ENCODE results near the gene NHSL2.

NHSL2 gene

DNA sequence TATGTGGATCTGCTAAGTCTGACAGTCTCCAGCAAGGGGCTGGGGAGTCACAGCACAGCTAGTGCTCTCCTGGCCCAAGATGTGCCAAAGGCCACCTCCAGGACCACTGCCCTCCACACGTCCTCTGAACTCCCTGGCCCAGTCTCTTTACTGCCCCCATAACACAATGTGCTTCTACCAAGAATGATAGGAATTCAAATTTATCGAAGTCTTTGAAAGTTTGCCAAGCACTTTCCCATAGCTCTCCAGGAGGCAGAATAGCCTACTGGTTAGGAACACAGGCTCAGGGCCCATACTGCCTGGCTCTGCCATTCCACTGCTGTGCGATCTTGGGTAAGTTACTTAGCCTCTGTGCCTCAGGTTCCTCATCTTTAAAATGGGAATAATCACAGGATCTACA is 86.7 kb downstream of the NHSL2 start:
- no peaks in the 10 kb centered on the region for H3K36me3 ChIP-seq (replicated peaks in 1 of 2; ENCODE audit: control insufficient read depth in 2 of 2, insufficient read depth in 2 of 2, low read length in 2 of 2)
- no peak overlapping the region for H3K9ac ChIP-seq (ENCODE audit: low read depth, low read length, poor library complexity)
- no peak overlapping the region for H4K91ac ChIP-seq (ENCODE audit: low read depth, low read length, poor library complexity)
- no peak for DNase-seq (ENCODE audit: low spot score)
- H3K18ac ChIP-seq (ENCODE audit: low read length), result no peak overlapping the region
- no peaks in the 10 kb centered on the region for H3K9me3 ChIP-seq (replicated peaks in 1 of 2; ENCODE audit: control insufficient read depth in 2 of 2, insufficient read depth in 1 of 2, low read depth in 1 of 2, low read length in 2 of 2)
- no peak overlapping the region for H4K8ac ChIP-seq (ENCODE audit: low read depth, low read length)
- peaks cover 2% of the 10 kb centered on the region for H3K79me1 ChIP-seq (ENCODE audit: low read depth, low read length)
- H2BK120ac ChIP-seq (ENCODE audit: low read depth, low read length), result no peak overlapping the region
- no peak overlapping the region for H3K23ac ChIP-seq (ENCODE audit: low read depth, low read length, poor library complexity)
- H2BK5ac ChIP-seq (ENCODE audit: low read length), result no peak overlapping the region
- H2AFZ ChIP-seq (ENCODE audit: low read length), result no peak overlapping the region
- peaks cover 5 to 14% of the 10 kb centered on the region in 2 donors for H3K4me1 ChIP-seq (ENCODE audit: control insufficient read depth in 2 of 2, insufficient read depth in 1 of 2, low read depth in 1 of 2, low read length in 2 of 2)
- H2BK15ac ChIP-seq (ENCODE audit: low read length), result no peak overlapping the region
- H3K27ac ChIP-seq (replicated peaks; ENCODE audit: low read length), result peak overlapping the region; percentile 57
- WGBS, 2 donors (ENCODE audit: extremely low coverage in 2 of 2, insufficient read length in 2 of 2, insufficient replicate concordance in 1 of 2), result no CpG with 5 or more reads among the region's 3 CpGs
- H3K14ac ChIP-seq (ENCODE audit: low read length), result no peak overlapping the region
- H3K4ac ChIP-seq (ENCODE audit: low read length), result no peak overlapping the region
- no peak overlapping the region for H2BK12ac ChIP-seq (ENCODE audit: low read length)
- no peak overlapping the region for H2AK5ac ChIP-seq (ENCODE audit: low read depth, low read length)
- no peak overlapping the region for H3K4me3 ChIP-seq (ENCODE audit: low read length in 2 of 2)
- H3K4me2 ChIP-seq (ENCODE audit: insufficient read depth, low read length, poor library complexity, severe bottlenecking), result no peak overlapping the region
- H3K27me3 ChIP-seq (ENCODE audit: control insufficient read depth in 3 of 3, insufficient read depth in 3 of 3, low read depth in 1 of 3, low read length in 3 of 3), result no peaks in the 10 kb centered on the region

DNA sequence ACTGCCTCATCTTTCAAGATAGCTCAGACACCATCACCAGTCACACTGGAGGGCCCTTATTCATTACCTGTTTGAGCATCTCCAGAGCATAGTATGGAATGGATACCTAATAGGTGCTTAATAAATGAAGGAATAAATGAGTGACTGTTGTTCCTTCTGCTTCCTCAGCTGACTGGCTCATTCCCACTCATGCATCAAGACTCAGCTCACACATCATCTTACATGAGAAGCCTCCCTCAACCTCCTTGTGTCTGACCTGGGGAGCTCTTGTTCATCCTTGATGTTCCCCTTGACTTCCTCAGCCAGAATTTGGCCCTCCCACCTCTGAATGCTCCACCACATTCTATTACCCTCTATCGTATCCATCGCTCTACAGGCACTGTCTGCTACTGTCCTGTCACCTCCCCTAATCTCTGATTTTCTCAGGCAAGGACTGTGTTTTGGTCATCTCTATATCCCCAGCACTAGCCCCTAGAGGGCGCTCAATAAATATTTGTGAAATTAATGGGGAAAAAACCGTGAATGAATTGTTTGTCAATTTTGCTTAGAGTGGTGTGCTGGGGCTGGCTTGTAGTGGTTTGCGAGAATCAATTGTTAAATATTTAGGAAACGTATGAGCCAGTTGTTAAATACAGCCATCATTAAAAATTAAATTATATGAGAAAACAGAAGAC is 88.3 kb downstream of the NHSL2 start:
- no peaks in the 10 kb centered on the region for H3K27me3 ChIP-seq (ENCODE audit: control insufficient read depth in 3 of 3, insufficient read depth in 3 of 3, low read depth in 1 of 3, low read length in 3 of 3)
- H2AK5ac ChIP-seq (ENCODE audit: low read depth, low read length), result no peak overlapping the region
- WGBS, 2 donors (ENCODE audit: extremely low coverage in 2 of 2, insufficient read length in 2 of 2, insufficient replicate concordance in 1 of 2), result no CpG with 5 or more reads among the region's 6 CpGs
- H3K79me1 ChIP-seq (ENCODE audit: low read depth, low read length), result no peaks in the 10 kb centered on the region
- no peak overlapping the region for H3K4me3 ChIP-seq (ENCODE audit: low read length in 2 of 2)
- H3K4me2 ChIP-seq (ENCODE audit: insufficient read depth, low read length, poor library complexity, severe bottlenecking), result no peak overlapping the region
- no peak overlapping the region for H3K4ac ChIP-seq (ENCODE audit: low read length)
- H3K9me3 ChIP-seq (replicated peaks in 1 of 2; ENCODE audit: control insufficient read depth in 2 of 2, insufficient read depth in 1 of 2, low read depth in 1 of 2, low read length in 2 of 2), result no peaks in the 10 kb centered on the region
- H2BK120ac ChIP-seq (ENCODE audit: low read depth, low read length), result no peak overlapping the region
- H4K8ac ChIP-seq (ENCODE audit: low read depth, low read length), result no peak overlapping the region
- no peak overlapping the region for H2BK15ac ChIP-seq (ENCODE audit: low read length)
- H3K4me1 ChIP-seq (ENCODE audit: control insufficient read depth in 2 of 2, insufficient read depth in 1 of 2, low read depth in 1 of 2, low read length in 2 of 2), result peaks cover 10 to 11% of the 10 kb centered on the region in 2 donors
- no peak overlapping the region for H2BK5ac ChIP-seq (ENCODE audit: low read length)
- H2AFZ ChIP-seq (ENCODE audit: low read length), result no peak overlapping the region
- no peak overlapping the region for H3K14ac ChIP-seq (ENCODE audit: low read length)
- H3K23ac ChIP-seq (ENCODE audit: low read depth, low read length, poor library complexity), result no peak overlapping the region
- H2BK12ac ChIP-seq (ENCODE audit: low read length), result no peak overlapping the region
- no peak overlapping the region for H3K27ac ChIP-seq (replicated peaks; ENCODE audit: low read length)
- no peak for DNase-seq (ENCODE audit: low spot score)
- H3K18ac ChIP-seq (ENCODE audit: low read length), result no peak overlapping the region
- no peak overlapping the region for H3K9ac ChIP-seq (ENCODE audit: low read depth, low read length, poor library complexity)
- no peak overlapping the region for H4K91ac ChIP-seq (ENCODE audit: low read depth, low read length, poor library complexity)
- no peaks in the 10 kb centered on the region for H3K36me3 ChIP-seq (replicated peaks in 1 of 2; ENCODE audit: control insufficient read depth in 2 of 2, insufficient read depth in 2 of 2, low read length in 2 of 2)

DNA sequence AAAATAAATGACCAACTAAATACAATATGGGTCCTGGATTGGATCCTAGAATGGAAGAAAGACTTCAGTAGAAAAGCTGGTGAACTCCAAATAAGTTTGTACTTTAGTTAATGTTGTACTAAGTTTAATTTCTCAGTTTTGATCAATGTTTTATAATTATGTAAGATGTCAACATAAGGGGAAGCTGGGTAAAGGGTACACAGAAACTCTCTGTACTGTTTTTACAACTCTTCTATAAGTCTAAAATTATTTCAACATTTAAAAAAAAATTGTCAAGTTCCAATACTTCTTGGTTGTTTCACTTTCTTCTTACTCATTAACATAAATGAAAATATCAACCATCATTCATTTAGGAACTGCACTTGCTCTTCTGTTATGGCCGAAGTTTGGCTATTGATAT is 88.9 kb downstream of the NHSL2 start:
- no peak overlapping the region for H2BK5ac ChIP-seq (ENCODE audit: low read length)
- no peak overlapping the region for H3K4ac ChIP-seq (ENCODE audit: low read length)
- no peak overlapping the region for H2AFZ ChIP-seq (ENCODE audit: low read length)
- DNase-seq (ENCODE audit: low spot score), result no peak
- no peaks in the 10 kb centered on the region for H3K9me3 ChIP-seq (replicated peaks in 1 of 2; ENCODE audit: control insufficient read depth in 2 of 2, insufficient read depth in 1 of 2, low read depth in 1 of 2, low read length in 2 of 2)
- no peaks in the 10 kb centered on the region for H3K27me3 ChIP-seq (ENCODE audit: control insufficient read depth in 3 of 3, insufficient read depth in 3 of 3, low read depth in 1 of 3, low read length in 3 of 3)
- no peak overlapping the region for H2BK12ac ChIP-seq (ENCODE audit: low read length)
- H3K79me1 ChIP-seq (ENCODE audit: low read depth, low read length), result no peaks in the 10 kb centered on the region
- no peak overlapping the region for H3K27ac ChIP-seq (replicated peaks; ENCODE audit: low read length)
- no peaks in the 10 kb centered on the region for H3K36me3 ChIP-seq (replicated peaks in 1 of 2; ENCODE audit: control insufficient read depth in 2 of 2, insufficient read depth in 2 of 2, low read length in 2 of 2)
- no peak overlapping the region for H3K4me2 ChIP-seq (ENCODE audit: insufficient read depth, low read length, poor library complexity, severe bottlenecking)
- no peak overlapping the region for H4K91ac ChIP-seq (ENCODE audit: low read depth, low read length, poor library complexity)
- no peak overlapping the region for H3K18ac ChIP-seq (ENCODE audit: low read length)
- no peak overlapping the region for H3K4me3 ChIP-seq (ENCODE audit: low read length in 2 of 2)
- peaks cover 11 to 13% of the 10 kb centered on the region in 2 donors for H3K4me1 ChIP-seq (ENCODE audit: control insufficient read depth in 2 of 2, insufficient read depth in 1 of 2, low read depth in 1 of 2, low read length in 2 of 2)
- WGBS, 2 donors (ENCODE audit: extremely low coverage in 2 of 2, insufficient read length in 2 of 2, insufficient replicate concordance in 1 of 2), result no CpG with 5 or more reads among the region's 1 CpG
- H2AK5ac ChIP-seq (ENCODE audit: low read depth, low read length), result no peak overlapping the region
- no peak overlapping the region for H3K9ac ChIP-seq (ENCODE audit: low read depth, low read length, poor library complexity)
- no peak overlapping the region for H2BK120ac ChIP-seq (ENCODE audit: low read depth, low read length)
- no peak overlapping the region for H3K14ac ChIP-seq (ENCODE audit: low read length)
- no peak overlapping the region for H2BK15ac ChIP-seq (ENCODE audit: low read length)
- no peak overlapping the region for H4K8ac ChIP-seq (ENCODE audit: low read depth, low read length)
- no peak overlapping the region for H3K23ac ChIP-seq (ENCODE audit: low read depth, low read length, poor library complexity)

DNA sequence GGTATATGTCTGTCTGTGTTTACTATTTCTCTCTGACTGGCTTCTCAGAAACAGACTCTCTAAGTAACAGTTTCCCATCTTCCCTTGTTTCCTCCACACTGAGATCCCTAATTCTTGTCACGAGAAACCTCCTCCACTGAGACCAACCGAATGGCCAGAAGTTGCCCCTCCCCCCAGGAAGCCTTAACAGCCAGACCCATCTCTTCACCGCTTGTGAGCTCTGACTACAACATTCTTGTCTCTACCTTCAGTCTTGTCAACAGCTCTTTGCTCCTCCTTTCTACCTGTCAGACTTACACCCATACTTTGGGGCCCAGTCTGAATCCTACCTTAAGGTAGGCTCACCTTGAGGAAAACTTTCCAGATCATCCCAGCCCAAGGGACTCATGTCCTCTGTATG is 90.8 kb downstream of the NHSL2 start:
- no peak overlapping the region for H2AFZ ChIP-seq (ENCODE audit: low read length)
- no peak overlapping the region for H2BK15ac ChIP-seq (ENCODE audit: low read length)
- no peak overlapping the region for H4K8ac ChIP-seq (ENCODE audit: low read depth, low read length)
- no peak overlapping the region for H3K9ac ChIP-seq (ENCODE audit: low read depth, low read length, poor library complexity)
- H2BK120ac ChIP-seq (ENCODE audit: low read depth, low read length), result no peak overlapping the region
- H3K4me3 ChIP-seq (ENCODE audit: low read length in 2 of 2), result no peak overlapping the region
- no peak overlapping the region for H2AK5ac ChIP-seq (ENCODE audit: low read depth, low read length)
- H3K18ac ChIP-seq (ENCODE audit: low read length), result no peak overlapping the region
- no peaks in the 10 kb centered on the region for H3K79me1 ChIP-seq (ENCODE audit: low read depth, low read length)
- peaks cover 0 to 1% of the 10 kb centered on the region in 2 donors for H3K36me3 ChIP-seq (replicated peaks in 1 of 2; ENCODE audit: control insufficient read depth in 2 of 2, insufficient read depth in 2 of 2, low read length in 2 of 2)
- no peaks in the 10 kb centered on the region for H3K27me3 ChIP-seq (ENCODE audit: control insufficient read depth in 3 of 3, insufficient read depth in 3 of 3, low read depth in 1 of 3, low read length in 3 of 3)
- no peak overlapping the region for H3K4ac ChIP-seq (ENCODE audit: low read length)
- WGBS, 2 donors (ENCODE audit: extremely low coverage in 2 of 2, insufficient read length in 2 of 2, insufficient replicate concordance in 1 of 2), result no CpG with 5 or more reads among the region's 3 CpGs
- peaks cover 11 to 12% of the 10 kb centered on the region in 2 donors for H3K4me1 ChIP-seq (ENCODE audit: control insufficient read depth in 2 of 2, insufficient read depth in 1 of 2, low read depth in 1 of 2, low read length in 2 of 2)
- DNase-seq (ENCODE audit: low spot score), result no peak
- H3K4me2 ChIP-seq (ENCODE audit: insufficient read depth, low read length, poor library complexity, severe bottlenecking), result no peak overlapping the region
- H3K27ac ChIP-seq (replicated peaks; ENCODE audit: low read length), result no peak overlapping the region
- H2BK12ac ChIP-seq (ENCODE audit: low read length), result no peak overlapping the region
- H4K91ac ChIP-seq (ENCODE audit: low read depth, low read length, poor library complexity), result no peak overlapping the region
- no peak overlapping the region for H3K14ac ChIP-seq (ENCODE audit: low read length)
- H3K9me3 ChIP-seq (replicated peaks in 1 of 2; ENCODE audit: control insufficient read depth in 2 of 2, insufficient read depth in 1 of 2, low read depth in 1 of 2, low read length in 2 of 2), result no peaks in the 10 kb centered on the region
- no peak overlapping the region for H3K23ac ChIP-seq (ENCODE audit: low read depth, low read length, poor library complexity)
- no peak overlapping the region for H2BK5ac ChIP-seq (ENCODE audit: low read length)
